ENCODE measurements around the gene APOBEC3A.
"Not testable (repeated sequence)": the region's sequence is repeated elsewhere in the genome, so short reads cannot be mapped to it uniquely, and the experiment has no call there.

APOBEC3A gene

GRCh38 chr22:38943201-38943600, 14.2 kb upstream of the APOBEC3A start:
- DNase-seq (ENCODE audit: low spot score) = no peak

DNA sequence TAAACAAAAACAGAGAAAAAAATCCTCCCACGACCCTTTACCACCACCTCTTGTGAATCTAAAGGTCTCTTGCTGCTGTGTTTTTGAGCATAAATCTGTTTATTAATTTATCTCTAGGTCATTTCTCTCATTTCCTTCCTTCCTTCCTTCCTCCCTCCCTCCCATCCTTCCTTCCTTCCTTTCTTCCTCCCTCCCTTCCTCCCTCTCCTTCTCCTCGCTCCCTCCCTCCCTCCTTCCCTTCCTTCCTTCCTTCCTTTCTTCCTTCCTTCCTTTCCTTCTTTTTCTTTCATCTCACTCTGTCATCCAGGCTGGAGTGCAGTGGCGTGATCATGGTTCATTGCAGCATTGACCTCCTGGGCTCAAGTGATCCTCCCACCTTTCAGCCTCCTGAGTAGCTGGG, 13.5 kb upstream of the APOBEC3A start:
- DNase-seq (ENCODE audit: low spot score) = no peak

GRCh38 chr22:38944653-38945052, 12.8 kb upstream of the APOBEC3A start:
- no peak for DNase-seq (ENCODE audit: low spot score)

GRCh38 chr22:38945706-38946338, 11.6 kb upstream of the APOBEC3A start:
- not testable (repeated sequence) for DNase-seq (ENCODE audit: low spot score)

- DNase-seq (ENCODE audit: low spot score) = no peak
These were observed 10.6 kb upstream of the APOBEC3A start for GRCh38 chr22:38946771-38947170.

GRCh38 chr22:38947321-38948140, 9.9 kb upstream of the APOBEC3A start:
- no peak for DNase-seq (ENCODE audit: low spot score)

GRCh38 chr22:38948181-38948940, 9.0 kb upstream of the APOBEC3A start:
- DNase-seq (ENCODE audit: low spot score) = no peak

- no peak for DNase-seq (ENCODE audit: low spot score)
These were observed 7.5 kb upstream of the APOBEC3A start for GRCh38 chr22:38949889-38950405.

GRCh38 chr22:38950527-38951295, 6.7 kb upstream of the APOBEC3A start:
- no peak for DNase-seq (ENCODE audit: low spot score)

DNA sequence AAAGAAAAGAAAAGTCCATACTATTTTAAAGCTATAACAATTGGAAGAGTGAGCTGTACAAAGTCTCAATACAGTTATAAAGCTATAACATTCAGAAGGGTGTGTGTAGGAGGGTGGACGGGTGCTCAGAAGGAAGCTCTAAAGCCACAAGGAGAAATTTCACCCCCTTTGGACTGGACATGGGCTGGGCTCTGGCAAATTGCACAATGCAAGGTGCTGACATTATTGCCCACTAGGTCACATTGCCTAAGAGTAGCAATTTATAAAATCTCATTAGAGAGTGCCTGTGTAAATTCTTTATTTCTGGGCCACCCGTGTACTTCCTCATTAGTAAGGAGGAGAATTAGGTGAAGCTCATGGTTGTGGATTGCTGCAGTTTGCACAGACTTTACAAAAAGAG, 5.7 kb upstream of the APOBEC3A start:
- no peak for DNase-seq (ENCODE audit: low spot score)

DNA sequence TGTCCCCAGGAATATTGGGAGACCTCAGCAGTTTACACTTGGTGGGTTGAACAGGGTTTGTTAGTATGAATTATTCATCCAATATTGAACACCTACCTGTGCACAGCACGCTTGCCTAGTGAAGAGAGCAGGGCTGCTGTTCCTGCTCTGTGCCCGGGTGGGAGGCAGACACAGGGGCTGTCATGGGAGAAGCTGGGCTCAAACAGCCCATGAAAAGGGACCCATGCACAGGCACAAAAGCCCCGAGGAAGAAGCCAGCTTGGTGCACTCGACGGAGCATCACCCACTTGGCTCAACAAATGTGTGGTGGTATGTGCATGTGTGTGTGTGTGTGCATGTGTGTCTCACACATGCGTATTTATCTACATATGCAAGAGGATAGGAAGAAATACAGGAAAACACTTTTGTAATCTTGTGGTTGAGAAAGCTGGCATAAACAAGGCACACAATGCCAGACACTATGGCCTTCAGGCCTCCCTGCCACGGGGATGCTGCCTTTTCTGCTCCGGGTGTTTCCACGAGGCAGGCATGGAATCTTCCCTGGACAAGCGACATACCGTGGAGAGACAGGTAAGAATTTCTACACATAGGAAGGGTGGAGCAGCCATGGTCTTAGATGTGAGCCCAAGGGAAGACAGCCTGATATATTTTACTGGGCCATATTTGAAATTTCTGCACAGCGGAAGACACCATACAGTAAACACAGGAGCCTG, 5.0 kb upstream of the APOBEC3A start:
- DNase-seq (ENCODE audit: low spot score) = no peak

DNA sequence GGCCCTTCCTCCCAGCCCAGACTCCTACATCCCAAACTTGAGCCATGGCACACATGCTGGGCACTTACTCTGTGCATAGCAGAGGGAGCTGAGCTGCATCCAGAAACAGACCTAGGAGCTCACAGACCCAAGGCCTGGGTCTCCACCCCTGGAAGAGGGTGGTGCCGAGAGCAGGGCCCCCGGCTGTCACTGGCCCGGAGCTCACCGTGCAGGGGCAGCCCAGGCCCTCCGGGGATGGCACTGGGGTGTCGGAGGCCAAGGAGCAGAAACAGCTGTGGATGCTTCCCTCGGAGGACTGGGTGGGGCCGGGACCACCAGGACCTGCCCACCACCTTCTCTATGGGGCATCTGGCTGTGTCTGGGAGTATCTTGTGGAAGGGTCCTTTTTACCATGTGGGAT, 4.3 kb upstream of the APOBEC3A start:
- no peak for DNase-seq (ENCODE audit: low spot score)

GRCh38 chr22:38953577-38954413, 3.6 kb upstream of the APOBEC3A start:
- no peak for DNase-seq (ENCODE audit: low spot score)

DNA sequence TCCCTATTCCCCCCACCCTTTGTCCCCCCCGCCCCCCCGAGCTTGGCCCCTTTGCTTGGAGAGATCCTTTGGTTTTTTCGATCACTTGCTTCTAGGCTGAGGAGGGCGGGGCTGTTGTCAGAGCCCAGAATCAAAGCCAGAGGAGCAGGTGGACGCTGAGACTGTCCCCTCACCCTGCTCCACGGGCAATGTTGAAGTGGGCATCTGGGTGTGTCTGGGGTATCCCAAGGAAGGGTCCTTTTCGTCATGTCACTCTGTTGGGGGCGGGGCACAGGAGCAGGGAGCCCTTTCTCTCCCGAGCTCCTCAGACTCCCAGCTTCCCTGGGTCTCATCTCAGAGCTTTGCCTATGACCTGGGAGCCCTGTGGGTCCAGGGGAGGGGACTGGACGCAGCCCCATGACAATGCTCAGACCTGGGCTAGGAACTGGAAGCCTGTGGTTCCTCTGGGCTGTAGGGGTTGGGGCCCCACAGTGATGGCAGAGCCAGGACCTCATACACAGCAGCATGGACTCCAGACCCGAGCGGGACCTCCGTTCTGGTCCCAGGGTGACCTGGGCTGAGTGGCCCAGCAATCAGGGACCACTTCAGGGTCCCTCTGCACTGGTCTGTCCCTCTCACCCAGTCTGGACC, 2.9 kb upstream of the APOBEC3A start:
- no peak for DNase-seq (ENCODE audit: low spot score)

DNA sequence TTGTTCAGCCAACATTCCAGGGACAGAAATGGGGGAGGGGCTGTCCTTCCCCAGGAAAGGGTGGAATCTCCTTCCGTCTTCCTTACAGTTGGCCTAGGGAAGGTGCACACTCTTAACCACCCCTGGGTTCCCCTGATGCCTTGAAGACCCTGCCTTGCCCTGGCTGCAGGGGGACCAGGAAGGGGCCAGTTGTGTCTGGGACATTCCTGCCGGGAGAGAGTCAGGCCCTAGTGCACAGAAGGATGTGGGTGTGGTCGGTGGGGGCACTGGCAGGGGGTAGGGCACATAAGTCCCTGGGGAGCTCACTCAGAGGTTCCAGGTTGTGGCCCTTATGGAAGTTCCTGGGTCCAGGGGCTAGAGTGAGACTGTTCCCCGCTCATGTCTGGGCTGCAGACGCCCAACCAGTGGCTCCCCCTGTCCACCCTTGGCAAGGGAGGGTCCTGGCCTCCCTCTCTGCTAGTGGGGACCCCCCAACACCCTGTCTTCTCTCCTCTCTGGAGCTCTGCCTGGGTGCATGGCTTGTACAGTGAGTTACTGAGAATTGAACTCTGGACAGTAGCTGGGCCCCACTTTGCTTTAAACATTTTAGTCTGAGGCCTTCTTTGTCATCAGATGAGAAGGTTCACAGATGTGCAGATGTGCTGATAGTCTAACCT, 2.0 kb upstream of the APOBEC3A start:
- no peak for DNase-seq (ENCODE audit: low spot score)

- no peak for DNase-seq (ENCODE audit: low spot score)
These were observed 1.5 kb upstream of the APOBEC3A start for GRCh38 chr22:38955926-38956325.

- no peak for DNase-seq (ENCODE audit: low spot score)
These were observed 858 bp upstream of the APOBEC3A start for GRCh38 chr22:38956551-38956950.

- no peak for DNase-seq (ENCODE audit: low spot score)
These were observed 620 bp downstream of the APOBEC3A start for GRCh38 chr22:38957808-38958650.

DNA sequence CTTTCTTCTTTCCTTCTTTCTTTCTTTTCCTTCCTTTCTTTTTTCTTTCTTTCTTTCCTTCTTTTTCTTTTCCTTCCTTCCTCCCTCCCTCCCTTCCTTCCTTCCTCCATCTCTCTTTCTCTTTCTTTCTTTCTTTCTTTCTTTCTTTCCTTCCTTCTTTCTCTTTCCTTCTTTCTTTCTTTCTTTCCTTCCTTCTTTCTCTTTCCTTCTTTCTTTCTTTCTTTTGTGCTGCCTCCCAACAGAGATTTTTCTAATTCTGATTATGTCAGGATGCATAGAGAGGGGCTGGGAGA, 1.2 kb downstream of the APOBEC3A start:
- DNase-seq (ENCODE audit: low spot score) = not testable (repeated sequence)
